ENCODE results near the gene CNNM1. TPM values are rescaled to one million over a fixed set of nuclear protein-coding genes. Genes with fewer than 3 reads are reported as not detected.

CNNM1 gene
- total RNA-seq, 1 experiment from 2014 or later, result not detected

- CTCF ChIA-PET, result interaction anchor here (1.1 to 1.9 kb wide), 3 partner anchors 17 to 193 kb away, joined by 3 to 8 read pairs (median 4); no protein-coding TSS in a partner anchor
- DNase-seq (ENCODE audit: unreplicated experiment), result no peak
- TF ChIP-seq, protein P1, sequence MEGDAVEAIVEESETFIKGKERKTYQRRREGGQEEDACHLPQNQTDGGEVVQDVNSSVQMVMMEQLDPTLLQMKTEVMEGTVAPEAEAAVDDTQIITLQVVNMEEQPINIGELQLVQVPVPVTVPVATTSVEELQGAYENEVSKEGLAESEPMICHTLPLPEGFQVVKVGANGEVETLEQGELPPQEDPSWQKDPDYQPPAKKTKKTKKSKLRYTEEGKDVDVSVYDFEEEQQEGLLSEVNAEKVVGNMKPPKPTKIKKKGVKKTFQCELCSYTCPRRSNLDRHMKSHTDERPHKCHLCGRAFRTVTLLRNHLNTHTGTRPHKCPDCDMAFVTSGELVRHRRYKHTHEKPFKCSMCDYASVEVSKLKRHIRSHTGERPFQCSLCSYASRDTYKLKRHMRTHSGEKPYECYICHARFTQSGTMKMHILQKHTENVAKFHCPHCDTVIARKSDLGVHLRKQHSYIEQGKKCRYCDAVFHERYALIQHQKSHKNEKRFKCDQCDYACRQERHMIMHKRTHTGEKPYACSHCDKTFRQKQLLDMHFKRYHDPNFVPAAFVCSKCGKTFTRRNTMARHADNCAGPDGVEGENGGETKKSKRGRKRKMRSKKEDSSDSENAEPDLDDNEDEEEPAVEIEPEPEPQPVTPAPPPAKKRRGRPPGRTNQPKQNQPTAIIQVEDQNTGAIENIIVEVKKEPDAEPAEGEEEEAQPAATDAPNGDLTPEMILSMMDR (IDR thresholded peaks at IDR 0.05; ENCODE audit: unreplicated experiment), result no peak
- Mint-ChIP-seq H3K4me1 (ENCODE audit: insufficient read depth, unreplicated experiment) (no peaks in the 10 kb centered on the region), H3K36me3 (ENCODE audit: insufficient read depth, unreplicated experiment) (peaks cover 78% of the 10 kb centered on the region), H3K4me3 (ENCODE audit: unreplicated experiment) (no peak overlapping the region), H3K9me3 (ENCODE audit: unreplicated experiment) (peaks cover 8% of the 10 kb centered on the region), H3K27ac (ENCODE audit: low read depth, unreplicated experiment) (no peak overlapping the region), H3K27me3 (ENCODE audit: insufficient read depth, unreplicated experiment) (no peaks in the 10 kb centered on the region)
- BruUV-seq (replicated peaks), result no TSS peak
- intact Hi-C loops (cut with micrococcal nuclease), result no loop called here
- POLR2A ChIA-PET, result interaction anchor here (2.3 kb wide), 1 partner anchor 11 kb away, joined by 16 read pairs; the partner anchor contains the start of gene GOT1
These were observed 89.9 kb downstream of the CNNM1 start for GRCh38 chr10:99418910-99419624.

DNA sequence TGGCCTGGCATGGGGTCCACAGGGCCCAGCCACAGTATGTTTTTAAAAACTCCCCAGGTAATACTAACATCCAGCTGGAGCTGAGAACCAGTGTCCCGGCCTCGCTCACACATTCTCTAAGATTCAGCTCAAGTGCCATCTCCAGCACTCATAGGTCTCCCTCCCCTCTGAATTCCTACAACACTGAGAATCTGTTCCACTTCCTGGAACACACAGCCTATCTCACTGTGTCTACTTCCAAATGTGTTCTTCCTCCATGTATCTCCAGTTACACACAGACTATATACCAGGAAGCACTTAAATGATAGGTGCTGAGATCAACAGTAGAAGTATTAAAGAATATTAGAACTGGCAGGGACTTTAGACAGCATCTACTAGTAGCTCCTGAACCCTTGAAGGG, 90.5 kb downstream of the CNNM1 start:
- BruUV-seq (replicated peaks), result no TSS peak
- no peak overlapping the region for H3K4me3 Mint-ChIP-seq (ENCODE audit: unreplicated experiment)
- no peaks in the 10 kb centered on the region for H3K27me3 Mint-ChIP-seq (ENCODE audit: insufficient read depth, unreplicated experiment)
- H3K36me3 Mint-ChIP-seq (ENCODE audit: insufficient read depth, unreplicated experiment), result peaks cover 74% of the 10 kb centered on the region
- TF ChIP-seq, protein P1 (IDR thresholded peaks at IDR 0.05; ENCODE audit: unreplicated experiment), result no peak
- no peaks in the 10 kb centered on the region for H3K4me1 Mint-ChIP-seq (ENCODE audit: insufficient read depth, unreplicated experiment)
- ChIA-PET CTCF (interaction anchor here (0.7 to 1.9 kb wide), 4 partner anchors 17 to 193 kb away, joined by 3 to 8 read pairs (median 4); no protein-coding TSS in a partner anchor), POLR2A (interaction anchor here (2.3 kb wide), 1 partner anchor 11 kb away, joined by 16 read pairs; the partner anchor contains the start of gene GOT1)
- intact Hi-C loops (cut with micrococcal nuclease), result no loop called here
- no peak overlapping the region for H3K27ac Mint-ChIP-seq (ENCODE audit: low read depth, unreplicated experiment)
- DNase-seq (ENCODE audit: unreplicated experiment), result no peak
- peaks cover 8% of the 10 kb centered on the region for H3K9me3 Mint-ChIP-seq (ENCODE audit: unreplicated experiment)

GRCh38 chr10:99421233-99421739, 92.1 kb downstream of the CNNM1 start:
- ChIA-PET POLR2A (interaction anchor here (2.3 kb wide), 1 partner anchor 9 kb away, joined by 16 read pairs; the partner anchor contains the start of gene GOT1), CTCF (no interaction called here)
- TF ChIP-seq, protein P1 (IDR thresholded peaks at IDR 0.05; ENCODE audit: unreplicated experiment), result no peak
- Mint-ChIP-seq H3K27ac (ENCODE audit: low read depth, unreplicated experiment) (peak overlapping the region; percentile 2), H3K4me3 (ENCODE audit: unreplicated experiment) (no peak overlapping the region), H3K4me1 (ENCODE audit: insufficient read depth, unreplicated experiment) (peaks cover 8% of the 10 kb centered on the region), H3K9me3 (ENCODE audit: unreplicated experiment) (peaks cover 8% of the 10 kb centered on the region), H3K27me3 (ENCODE audit: insufficient read depth, unreplicated experiment) (no peaks in the 10 kb centered on the region), H3K36me3 (ENCODE audit: insufficient read depth, unreplicated experiment) (peaks cover 72% of the 10 kb centered on the region)
- no TSS peak for BruUV-seq (replicated peaks)
- DNase-seq (ENCODE audit: unreplicated experiment), result no peak
- intact Hi-C loops (cut with micrococcal nuclease), result no loop called here

- H3K27ac Mint-ChIP-seq (ENCODE audit: low read depth, unreplicated experiment), result no peak overlapping the region
- H3K4me1 Mint-ChIP-seq (ENCODE audit: insufficient read depth, unreplicated experiment), result peaks cover 8% of the 10 kb centered on the region
- peaks cover 60% of the 10 kb centered on the region for H3K36me3 Mint-ChIP-seq (ENCODE audit: insufficient read depth, unreplicated experiment)
- intact Hi-C loops (cut with micrococcal nuclease), result no loop called here
- DNase-seq (ENCODE audit: unreplicated experiment), result no peak
- no peaks in the 10 kb centered on the region for H3K27me3 Mint-ChIP-seq (ENCODE audit: insufficient read depth, unreplicated experiment)
- ChIA-PET CTCF (interaction anchor here (0.8 kb wide), 1 partner anchor 13 kb away, joined by 3 read pairs; no protein-coding TSS in a partner anchor), POLR2A (interaction anchor here (0.8 kb wide), 1 partner anchor 8 kb away, joined by 3 read pairs; the partner anchor contains the start of gene GOT1)
- no TSS peak for BruUV-seq (replicated peaks)
- H3K4me3 Mint-ChIP-seq (ENCODE audit: unreplicated experiment), result no peak overlapping the region
- TF ChIP-seq, protein P1 (IDR thresholded peaks at IDR 0.05; ENCODE audit: unreplicated experiment), result no peak
- H3K9me3 Mint-ChIP-seq (ENCODE audit: unreplicated experiment), result peaks cover 6% of the 10 kb centered on the region
These were observed 93.5 kb downstream of the CNNM1 start for GRCh38 chr10:99422529-99423096.
